Measurements from ENCODE around the gene PCNX1.

DNA sequence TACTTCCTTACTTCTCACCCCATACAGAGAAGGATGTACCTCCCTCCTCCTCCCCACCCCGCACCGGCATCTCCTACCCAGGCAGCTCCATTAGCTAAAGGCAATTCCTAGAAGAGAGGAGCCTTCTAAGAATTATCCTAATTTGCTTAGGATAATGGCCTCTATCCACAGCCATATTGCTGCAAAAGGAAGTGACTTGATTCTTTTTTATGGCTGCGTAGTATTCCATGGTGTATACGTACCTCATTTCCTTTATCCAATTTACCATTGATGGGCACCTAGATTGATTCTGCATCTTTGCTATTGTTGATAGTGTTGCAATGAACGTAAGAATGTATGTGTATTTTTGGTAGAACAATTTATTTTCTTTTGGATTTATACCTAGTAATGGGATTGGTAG lies 189.7 kb downstream of the PCNX1 start:
- TF ChIP-seq, protein P1, sequence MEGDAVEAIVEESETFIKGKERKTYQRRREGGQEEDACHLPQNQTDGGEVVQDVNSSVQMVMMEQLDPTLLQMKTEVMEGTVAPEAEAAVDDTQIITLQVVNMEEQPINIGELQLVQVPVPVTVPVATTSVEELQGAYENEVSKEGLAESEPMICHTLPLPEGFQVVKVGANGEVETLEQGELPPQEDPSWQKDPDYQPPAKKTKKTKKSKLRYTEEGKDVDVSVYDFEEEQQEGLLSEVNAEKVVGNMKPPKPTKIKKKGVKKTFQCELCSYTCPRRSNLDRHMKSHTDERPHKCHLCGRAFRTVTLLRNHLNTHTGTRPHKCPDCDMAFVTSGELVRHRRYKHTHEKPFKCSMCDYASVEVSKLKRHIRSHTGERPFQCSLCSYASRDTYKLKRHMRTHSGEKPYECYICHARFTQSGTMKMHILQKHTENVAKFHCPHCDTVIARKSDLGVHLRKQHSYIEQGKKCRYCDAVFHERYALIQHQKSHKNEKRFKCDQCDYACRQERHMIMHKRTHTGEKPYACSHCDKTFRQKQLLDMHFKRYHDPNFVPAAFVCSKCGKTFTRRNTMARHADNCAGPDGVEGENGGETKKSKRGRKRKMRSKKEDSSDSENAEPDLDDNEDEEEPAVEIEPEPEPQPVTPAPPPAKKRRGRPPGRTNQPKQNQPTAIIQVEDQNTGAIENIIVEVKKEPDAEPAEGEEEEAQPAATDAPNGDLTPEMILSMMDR (IDR thresholded peaks at IDR 0.05; ENCODE audit: low read depth, low read length, poor library complexity, severe bottlenecking), result no peak
- no peak for TF ChIP-seq EZH2phosphoT487 (IDR thresholded peaks at IDR 0.05; ENCODE audit: borderline replicate concordance, low read length)

Data from DOHH2 (cell line).